ENCODE data around the gene KIF5A. TPM values are rescaled to one million over a fixed set of nuclear protein-coding genes. Genes with fewer than 3 reads are reported as not detected.
A peak's percentile ranks its signal among the peaks of the same experiment; 100 is the strongest.

The KIF5A gene
- total and polyA plus RNA-seq, 2 of the 13 experiments (the other 11 are each of a cell fraction or from before 2014, with no cell fraction given), result 1.6 to 11.9 TPM

DNA sequence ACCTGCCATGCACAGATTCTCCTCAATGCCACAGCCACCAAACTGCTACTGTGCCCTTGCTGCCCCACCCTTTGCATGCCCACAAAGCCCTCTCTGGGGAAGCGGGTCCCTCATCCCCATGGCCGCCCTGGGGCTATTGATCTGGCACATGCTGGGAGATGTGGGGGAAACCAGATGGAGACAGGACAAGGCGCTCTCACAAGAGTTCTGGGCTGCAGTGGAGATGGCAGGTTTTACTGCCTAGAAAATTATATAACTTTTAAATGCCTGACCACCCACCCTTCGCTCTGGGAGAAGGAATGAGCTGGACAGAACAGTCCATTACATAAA lies 30.6 kb downstream of the KIF5A start (continued):
- TF ChIP-seq GPN1 (CRISPR knock-in tag; IDR thresholded peaks at IDR 0.05; ENCODE audit: borderline replicate concordance) (no peak), FOXA3 (CRISPR knock-in tag; IDR thresholded peaks at IDR 0.05) (no peak), KDM2A (CRISPR knock-in tag; IDR thresholded peaks at IDR 0.05; ENCODE audit: borderline replicate concordance, low read depth) (peak; percentile 42), CBX2 (IDR thresholded peaks at IDR 0.05; ENCODE audit: low read depth, low read length) (no peak), CBX2 (CRISPR knock-in tag; IDR thresholded peaks at IDR 0.05; ENCODE audit: low read depth) (no peak)

DNA sequence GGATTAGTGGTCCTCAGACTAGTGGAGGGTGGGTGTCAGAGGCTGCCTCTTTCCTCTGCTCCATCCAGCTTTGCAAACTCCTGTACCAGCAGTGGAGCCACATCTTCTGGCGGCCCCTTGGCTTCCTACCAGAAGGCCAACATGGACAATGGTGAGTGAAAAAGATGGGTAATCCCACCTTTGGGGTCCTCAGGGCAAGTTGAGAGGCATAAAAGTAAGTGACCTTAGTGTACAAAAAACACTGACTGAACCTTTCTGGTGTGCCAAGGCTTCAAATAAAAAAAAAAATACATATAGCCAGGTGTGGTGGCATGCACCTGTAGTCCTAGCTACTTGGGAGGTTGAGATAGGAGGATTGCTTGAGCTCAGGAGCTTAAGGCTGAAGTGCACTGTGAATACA lies 32.0 kb downstream of the KIF5A start:
- TF ChIP-seq, protein P1, sequence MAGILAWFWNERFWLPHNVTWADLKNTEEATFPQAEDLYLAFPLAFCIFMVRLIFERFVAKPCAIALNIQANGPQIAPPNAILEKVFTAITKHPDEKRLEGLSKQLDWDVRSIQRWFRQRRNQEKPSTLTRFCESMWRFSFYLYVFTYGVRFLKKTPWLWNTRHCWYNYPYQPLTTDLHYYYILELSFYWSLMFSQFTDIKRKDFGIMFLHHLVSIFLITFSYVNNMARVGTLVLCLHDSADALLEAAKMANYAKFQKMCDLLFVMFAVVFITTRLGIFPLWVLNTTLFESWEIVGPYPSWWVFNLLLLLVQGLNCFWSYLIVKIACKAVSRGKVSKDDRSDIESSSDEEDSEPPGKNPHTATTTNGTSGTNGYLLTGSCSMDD (CRISPR knock-in tag; IDR thresholded peaks at IDR 0.05), result no peak
- no peak for TF ChIP-seq SKI (IDR thresholded peaks at IDR 0.05; ENCODE audit: partially characterized antibody)
- TF ChIP-seq, protein P2, sequence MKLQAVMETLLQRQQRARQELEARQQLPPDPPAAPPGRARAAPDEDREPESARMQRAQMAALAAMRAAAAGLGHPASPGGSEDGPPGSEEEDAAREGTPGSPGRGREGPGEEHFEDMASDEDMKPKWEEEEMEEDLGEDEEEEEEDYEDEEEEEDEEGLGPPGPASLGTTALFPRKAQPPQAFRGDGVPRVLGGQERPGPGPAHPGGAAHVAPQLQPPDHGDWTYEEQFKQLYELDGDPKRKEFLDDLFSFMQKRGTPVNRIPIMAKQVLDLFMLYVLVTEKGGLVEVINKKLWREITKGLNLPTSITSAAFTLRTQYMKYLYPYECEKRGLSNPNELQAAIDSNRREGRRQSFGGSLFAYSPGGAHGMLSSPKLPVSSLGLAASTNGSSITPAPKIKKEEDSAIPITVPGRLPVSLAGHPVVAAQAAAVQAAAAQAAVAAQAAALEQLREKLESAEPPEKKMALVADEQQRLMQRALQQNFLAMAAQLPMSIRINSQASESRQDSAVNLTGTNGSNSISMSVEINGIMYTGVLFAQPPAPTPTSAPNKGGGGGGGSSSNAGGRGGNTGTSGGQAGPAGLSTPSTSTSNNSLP (IDR thresholded peaks at IDR 0.05; ENCODE audit: low read depth, low read length), result no peak
- no peak for TF ChIP-seq ZNF780A (CRISPR knock-in tag; IDR thresholded peaks at IDR 0.05)
- TF ChIP-seq ZFP41 (CRISPR knock-in tag; IDR thresholded peaks at IDR 0.05; ENCODE audit: borderline replicate concordance), result no peak
- TF ChIP-seq EZH2 (conservative IDR thresholded peaks at IDR 0.05; ENCODE audit: low read depth, low read length), result no peak
- no peak overlapping the region for H3K4me2 ChIP-seq (ENCODE audit: low read depth, low read length)

More for the DNA sequence above, 32.0 kb downstream of the KIF5A start:
- intact Hi-C loops (cut with micrococcal nuclease; ENCODE audit: unreplicated experiment) (loop anchor here (5.0 kb wide), 1 partner anchor 155 kb away; the partner anchor contains the start of gene AGAP2), in situ Hi-C loops (cut with HindIII; ENCODE audit: extremely low pct_ligation_motif_present, low pct_unique_long_range_greater_than_20kb) (loop anchor here (5.0 kb wide), 1 partner anchor 40 kb away; no protein-coding TSS in a partner anchor)
- no peak overlapping the region for H3K4me3 ChIP-seq (replicated peaks in 1 of 3; ENCODE audit: insufficient read depth in 1 of 3, low read depth in 2 of 3, low read length in 3 of 3)
- FAIRE-seq (no peak), DNase-seq (ENCODE audit: low spot score) (no peak), ATAC-seq (no peak)
- no peak overlapping the region for H3K9ac ChIP-seq (ENCODE audit: insufficient read depth, low read depth, low read length)
- H3K79me2 ChIP-seq (ENCODE audit: insufficient read depth, low read length), result peaks cover 10% of the 10 kb centered on the region
- peaks cover 58% of the 10 kb centered on the region for H3K4me1 ChIP-seq (ENCODE audit: insufficient read depth, low read length)
- H3K36me3 ChIP-seq (replicated peaks in 1 of 2; ENCODE audit: control insufficient read depth in 1 of 2, insufficient read depth in 2 of 2, low read length in 2 of 2), result peaks cover 3 to 25% of the 10 kb centered on the region in 2 experiments
- WGBS (ENCODE audit: low lambda C conversion rate), result 92% methylated on average over 1 of the region's 1 CpG
- POLR2A ChIA-PET, result interaction anchor here (2.2 to 4.1 kb wide), 4 partner anchors 9 to 163 kb away, joined by 9 to 35 read pairs (median 18); partner anchors contain the start of genes DCTN2, DDIT3, PIP4K2C and TSPAN31
- no peak overlapping the region for H3K27ac ChIP-seq (ENCODE audit: extremely low read length, insufficient read depth, low read length)
- CTCF ChIA-PET (ENCODE audit: low intra/inter-chr PET ratio, low total read pairs), result no interaction called here
- BruUV-seq (replicated peaks), result no TSS peak
- H3K9me3 ChIP-seq (ENCODE audit: low read length), result no peaks in the 10 kb centered on the region
- H2AFZ ChIP-seq (ENCODE audit: low read length), result no peak overlapping the region
- H4K20me1 ChIP-seq (ENCODE audit: insufficient read depth, low read length), result no peaks in the 10 kb centered on the region
- no peaks in the 10 kb centered on the region for H3K27me3 ChIP-seq (ENCODE audit: control insufficient read depth in 1 of 2, insufficient read depth in 2 of 2, low read length in 2 of 2)
